ENCODE data around the gene MAP2K7. TPM values are rescaled to one million over a fixed set of nuclear protein-coding genes. Genes with fewer than 3 reads are reported as not detected.
"Not testable (repeated sequence)": the region's sequence is repeated elsewhere in the genome, so short reads cannot be mapped to it uniquely, and the experiment has no call there.

The MAP2K7 gene
- 10 to 100 TPM; 32.2 to 33.7 TPM for total RNA-seq

DNA sequence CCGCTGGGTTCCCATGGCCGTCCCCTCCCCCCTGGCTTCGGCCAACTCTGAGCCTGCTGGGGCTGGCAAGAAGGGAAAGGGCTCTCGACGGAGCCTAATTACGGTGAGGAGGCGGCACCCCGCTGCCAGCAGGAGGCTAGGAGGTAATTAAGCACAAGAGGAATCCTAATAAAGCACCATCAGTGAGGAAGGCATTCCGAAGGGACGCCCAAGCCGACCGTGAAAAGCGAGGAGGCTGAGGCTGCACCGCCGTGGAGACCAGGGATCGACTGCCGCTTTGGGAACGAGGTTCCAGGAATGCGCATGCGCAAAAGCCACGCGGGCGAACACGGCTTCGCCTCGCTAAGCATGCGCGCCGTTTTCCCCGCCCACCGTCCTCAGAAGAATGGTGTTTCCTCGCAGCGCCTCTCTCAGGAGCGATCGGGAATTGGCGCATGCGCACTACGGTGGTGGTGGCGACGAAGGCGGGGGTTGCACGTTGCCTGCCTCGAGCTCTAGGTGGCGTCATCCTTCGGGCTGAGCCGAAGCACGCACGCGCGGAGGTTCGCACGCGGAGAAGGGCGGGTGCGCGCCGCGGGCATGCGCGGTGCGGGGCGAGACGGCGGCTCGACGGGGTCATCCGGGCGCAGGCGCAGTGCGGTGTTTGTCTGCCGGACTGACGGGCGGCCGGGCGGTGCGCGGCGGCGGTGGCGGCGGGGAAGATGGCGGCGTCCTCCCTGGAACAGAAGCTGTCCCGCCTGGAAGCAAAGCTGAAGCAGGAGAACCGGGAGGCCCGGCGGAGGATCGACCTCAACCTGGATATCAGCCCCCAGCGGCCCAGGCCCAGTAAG is at the start of gene MAP2K7:
Gene MAP2K7 (plus strand): TSS at position 634 of the 830 bp plus-strand sequence. CDS start 68 bp downstream, at position 702.
- POLR2A ChIA-PET = interaction anchor here (0.6 to 1.6 kb wide), 6 partner anchors 12 to 611 kb away, joined by 3 to 4 read pairs (median 3); partner anchors contain the start of genes TIMM44 and ZNF414
- peak within 1 kb of the TSS; percentile 85 for H3K4me3 Mint-ChIP-seq
- H3K36me3 Mint-ChIP-seq (ENCODE audit: low read depth) = peaks cover 18% of the 10 kb centered on the region
- no peaks in the 10 kb centered on the region for H3K27me3 Mint-ChIP-seq
- peaks cover 22% of the 10 kb centered on the region for H3K4me1 Mint-ChIP-seq
- peak within 1 kb of the TSS; percentile 92 for H3K27ac Mint-ChIP-seq
- CTCF ChIA-PET = interaction anchor here (1.0 to 2.4 kb wide), 5 partner anchors 13 to 335 kb away, joined by 4 to 16 read pairs (median 6); partner anchors contain the start of genes SNAPC2 and TIMM44
- DNase-seq (peak; percentile 100), ATAC-seq (peak; percentile 91)
- intact Hi-C loops (cut with DNase I, micrococcal nuclease) = loop anchor here (1.0 to 5.0 kb wide), 15 partner anchors 13 to 929 kb away; partner anchors contain the start of genes SNAPC2 (in 2 of the 2), TIMM44 (in 2 of the 2), ELAVL1 (in 1 of the 2) and MBD3L1 (in 1 of the 2)
- H3K9me3 Mint-ChIP-seq (ENCODE audit: low read depth) = no peaks in the 10 kb centered on the region

DNA sequence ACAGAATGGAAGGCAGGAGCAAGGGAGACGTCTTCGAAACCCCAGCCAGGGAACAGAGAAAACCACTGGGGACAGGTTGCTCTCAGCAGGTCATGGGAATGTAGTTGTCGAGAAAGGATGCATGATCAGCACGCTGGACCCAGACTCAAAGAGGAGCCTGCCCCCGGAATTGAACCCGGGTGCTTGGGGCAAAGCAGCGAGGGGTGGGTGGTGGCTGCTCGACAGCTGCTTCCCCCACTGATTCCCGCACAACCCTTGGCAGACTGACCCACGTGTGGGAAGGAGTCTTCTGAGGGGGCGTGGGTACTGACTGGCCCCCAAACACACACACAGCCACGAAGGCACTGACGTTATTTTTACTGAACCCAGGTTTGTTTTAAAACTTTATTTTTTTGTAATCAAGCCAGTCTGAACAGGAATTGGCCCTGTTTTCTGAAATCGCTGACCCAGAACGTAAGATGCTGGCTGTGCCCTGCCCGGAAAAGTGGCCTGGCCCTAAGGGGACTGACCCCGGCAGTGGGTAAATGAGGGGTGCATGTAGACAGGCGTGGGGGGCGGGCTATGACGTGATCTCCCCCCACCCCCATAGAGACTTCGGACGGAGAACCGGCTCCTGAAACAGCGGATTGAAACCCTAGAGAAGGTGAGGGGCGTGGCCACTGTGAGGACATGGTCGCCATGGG is 48.1 kb upstream of the MAP2K7 start:
- Mint-ChIP-seq H3K36me3 (ENCODE audit: low read depth) (no peaks in the 10 kb centered on the region), H3K9me3 (ENCODE audit: low read depth) (no peaks in the 10 kb centered on the region), H3K4me3 (no peak overlapping the region), H3K27ac (no peak overlapping the region), H3K27me3 (no peaks in the 10 kb centered on the region), H3K4me1 (peaks cover 3% of the 10 kb centered on the region)
- intact Hi-C loops (cut with DNase I, micrococcal nuclease) = no loop called here
- CTCF ChIA-PET = interaction anchor here (1.0 kb wide), 1 partner anchor 14 kb away, joined by 4 read pairs; no protein-coding TSS in a partner anchor
- ATAC-seq (no peak), DNase-seq (no peak)
- POLR2A ChIA-PET = no interaction called here

DNA sequence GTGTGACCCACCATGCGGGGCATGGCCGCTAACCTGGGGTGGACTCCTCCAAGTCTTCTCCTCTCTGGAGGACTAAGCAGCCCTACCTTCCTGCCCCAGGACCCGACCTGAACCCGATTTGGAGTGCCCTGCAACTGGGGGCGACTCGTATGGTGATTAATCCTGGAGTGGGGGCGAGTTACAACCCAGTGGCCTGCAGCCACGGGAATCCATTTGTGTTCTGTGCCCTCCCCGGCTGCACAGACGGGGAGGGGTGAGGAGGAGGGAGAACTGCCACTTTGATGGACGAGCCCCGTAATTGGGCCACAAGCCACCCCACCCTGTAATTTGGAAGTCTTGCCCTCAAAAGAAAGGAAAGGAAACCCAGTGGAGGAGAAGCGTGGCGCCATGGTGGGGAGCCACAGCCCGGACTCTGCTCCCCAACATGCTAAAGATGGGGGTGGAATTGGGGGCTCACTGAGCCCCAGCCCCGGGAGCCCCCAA is 47.5 kb upstream of the MAP2K7 start:
- Mint-ChIP-seq H3K27ac (no peak overlapping the region), H3K36me3 (ENCODE audit: low read depth) (no peaks in the 10 kb centered on the region), H3K4me3 (no peak overlapping the region), H3K4me1 (peaks cover 3% of the 10 kb centered on the region), H3K27me3 (peaks cover 3% of the 10 kb centered on the region), H3K9me3 (ENCODE audit: low read depth) (no peaks in the 10 kb centered on the region)
- DNase-seq (no peak), ATAC-seq (no peak)
- intact Hi-C loops (cut with DNase I, micrococcal nuclease) = no loop called here
- CTCF ChIA-PET = interaction anchor here (1.0 kb wide), 1 partner anchor 13 kb away, joined by 4 read pairs; no protein-coding TSS in a partner anchor
- POLR2A ChIA-PET = no interaction called here

- CTCF ChIA-PET = interaction anchor here (2.5 kb wide), 1 partner anchor 12 kb away, joined by 11 read pairs; no protein-coding TSS in a partner anchor
- no peak for DNase-seq
- Mint-ChIP-seq H3K9me3 (ENCODE audit: low read depth) (no peaks in the 10 kb centered on the region), H3K4me1 (peaks cover 3% of the 10 kb centered on the region), H3K4me3 (no peak overlapping the region), H3K36me3 (ENCODE audit: low read depth) (no peaks in the 10 kb centered on the region), H3K27me3 (peaks cover 3% of the 10 kb centered on the region), H3K27ac (no peak overlapping the region)
- POLR2A ChIA-PET = no interaction called here
- no peak for ATAC-seq
- intact Hi-C loops (cut with DNase I, micrococcal nuclease) = no loop called here
Observed at GRCh38 chr19:7856679-7857663, 46.7 kb upstream of the MAP2K7 start.

- ChIA-PET POLR2A (no interaction called here), CTCF (interaction anchor here (0.6 to 2.5 kb wide), 3 partner anchors 11 to 301 kb away, joined by 3 to 11 read pairs (median 4); no protein-coding TSS in a partner anchor)
- no peaks in the 10 kb centered on the region for H3K9me3 Mint-ChIP-seq (ENCODE audit: low read depth)
- H3K27me3 Mint-ChIP-seq = peaks cover 3% of the 10 kb centered on the region
- intact Hi-C loops (cut with DNase I, micrococcal nuclease) = no loop called here
- H3K4me1 Mint-ChIP-seq = peaks cover 4% of the 10 kb centered on the region
- H3K4me3 Mint-ChIP-seq = no peak overlapping the region
- DNase-seq = no peak
- no peak overlapping the region for H3K27ac Mint-ChIP-seq
- ATAC-seq = no peak
- H3K36me3 Mint-ChIP-seq (ENCODE audit: low read depth) = no peaks in the 10 kb centered on the region
Observed at GRCh38 chr19:7857727-7858108, 46.0 kb upstream of the MAP2K7 start.

GRCh38 chr19:7858109-7858770 is 45.4 kb upstream of the MAP2K7 start:
- Mint-ChIP-seq H3K4me1 (peaks cover 2% of the 10 kb centered on the region), H3K36me3 (ENCODE audit: low read depth) (no peaks in the 10 kb centered on the region), H3K27ac (no peak overlapping the region), H3K9me3 (ENCODE audit: low read depth) (no peaks in the 10 kb centered on the region), H3K4me3 (no peak overlapping the region), H3K27me3 (peaks cover 3% of the 10 kb centered on the region)
- DNase-seq (peak; percentile 63), ATAC-seq (peak; percentile 38)
- CTCF ChIA-PET = interaction anchor here (0.6 to 2.5 kb wide), 3 partner anchors 11 to 300 kb away, joined by 3 to 11 read pairs (median 4); no protein-coding TSS in a partner anchor
- intact Hi-C loops (cut with DNase I, micrococcal nuclease) = no loop called here
- POLR2A ChIA-PET = no interaction called here

GRCh38 chr19:7859087-7859486 is 44.6 kb upstream of the MAP2K7 start:
- H3K9me3 Mint-ChIP-seq (ENCODE audit: low read depth); H3K27me3 Mint-ChIP-seq; DNase-seq; ATAC-seq; H3K4me1 Mint-ChIP-seq; H3K27ac Mint-ChIP-seq; H3K4me3 Mint-ChIP-seq; intact Hi-C loops (cut with DNase I, micrococcal nuclease); POLR2A ChIA-PET; H3K36me3 Mint-ChIP-seq (ENCODE audit: low read depth): not testable (repeated sequence)
- CTCF ChIA-PET = interaction anchor here (2.5 kb wide), 1 partner anchor 10 kb away, joined by 11 read pairs; no protein-coding TSS in a partner anchor

DNA sequence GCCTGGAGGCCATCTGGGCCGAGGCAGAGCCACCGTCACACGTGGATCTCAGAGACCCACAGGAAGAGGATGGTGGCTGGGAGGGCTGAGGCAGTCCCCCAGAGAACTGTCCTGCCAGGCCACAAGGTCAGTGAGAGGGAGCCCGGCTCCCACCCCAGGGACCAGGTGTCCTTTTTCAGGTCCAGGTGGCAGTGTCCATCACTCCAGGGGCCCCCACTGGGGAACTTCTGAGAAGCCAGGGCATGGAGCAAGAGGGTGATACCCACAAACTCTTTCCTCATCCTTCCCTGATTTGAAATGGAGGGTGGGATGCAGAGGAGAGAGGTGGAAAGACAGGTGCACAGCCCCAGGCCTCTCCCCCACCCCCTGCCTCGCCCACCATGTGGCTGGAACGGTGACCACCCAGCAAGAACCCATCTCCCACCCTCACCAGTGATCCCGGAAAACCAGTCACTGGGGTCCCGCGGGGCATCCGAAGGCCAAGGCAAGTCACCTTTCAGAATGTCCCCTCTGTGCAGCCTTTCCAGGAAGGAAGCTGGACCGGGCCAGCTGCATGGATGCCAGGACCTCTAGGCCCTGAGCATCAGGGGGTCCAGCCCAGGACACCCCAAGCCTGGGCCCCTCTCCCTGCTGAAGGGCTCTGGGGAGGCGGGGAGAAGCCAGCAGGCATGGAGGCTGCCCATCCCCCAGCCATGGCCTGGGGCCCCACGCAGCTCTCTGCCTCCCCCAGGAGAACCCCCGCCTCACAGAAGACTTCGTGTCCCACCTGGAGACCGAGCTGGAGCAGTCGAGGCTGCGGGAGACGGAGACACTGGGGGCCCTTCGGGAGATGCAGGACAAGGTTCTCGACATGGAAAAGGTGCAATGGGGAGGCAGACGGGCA is 43.6 kb upstream of the MAP2K7 start:
- DNase-seq (no peak), ATAC-seq (no peak)
- peaks cover 5% of the 10 kb centered on the region for H3K27me3 Mint-ChIP-seq
- CTCF ChIA-PET = interaction anchor here (0.6 to 2.1 kb wide), 2 partner anchors 81 to 941 kb away, joined by 3 to 7 read pairs; no protein-coding TSS in a partner anchor
- intact Hi-C loops (cut with DNase I, micrococcal nuclease) = no loop called here
- no peak overlapping the region for H3K4me3 Mint-ChIP-seq
- POLR2A ChIA-PET = no interaction called here
- H3K36me3 Mint-ChIP-seq (ENCODE audit: low read depth) = no peaks in the 10 kb centered on the region
- H3K4me1 Mint-ChIP-seq = peaks cover 6% of the 10 kb centered on the region
- H3K27ac Mint-ChIP-seq = no peak overlapping the region
- H3K9me3 Mint-ChIP-seq (ENCODE audit: low read depth) = no peaks in the 10 kb centered on the region

- Mint-ChIP-seq H3K27me3 (peaks cover 10% of the 10 kb centered on the region), H3K36me3 (ENCODE audit: low read depth) (no peaks in the 10 kb centered on the region), H3K27ac (no peak overlapping the region), H3K4me3 (no peak overlapping the region), H3K4me1 (peaks cover 12% of the 10 kb centered on the region), H3K9me3 (ENCODE audit: low read depth) (no peaks in the 10 kb centered on the region)
- ATAC-seq = no peak
- intact Hi-C loops (cut with DNase I, micrococcal nuclease) = no loop called here
- POLR2A ChIA-PET = no interaction called here
- CTCF ChIA-PET = interaction anchor here (0.9 to 2.1 kb wide), 6 partner anchors 8 to 82 kb away, joined by 3 to 10 read pairs (median 6); partner anchors contain the start of genes SNAPC2 and TIMM44
- no peak for DNase-seq
Observed at GRCh38 chr19:7860714-7861618, 42.7 kb upstream of the MAP2K7 start.

Measured in activated CD4-positive, alpha-beta T cell treated with anti-CD3 and anti-CD28 coated beads for 36 hours (primary cell).